Subcutaneous abdominal adipose tissue (tissue), 5 donors: Measurements from ENCODE around the gene LRRC4.
A peak's percentile ranks its signal among the peaks of the same experiment; 100 is the strongest.

Experiments
- H3K27ac ChIP-seq: one replicate; pipeline ENCODE4 v1.7.0; 2013; ENCODE audit warnings: low read depth, mild to moderate bottlenecking, inconsistent platforms, low read length, moderate library complexity
- H3K27me3 ChIP-seq, 5 donors: one replicate each; pipeline ENCODE4 v1.7.0; 2013; ENCODE audit warnings: low read length in 5 of 5, inconsistent platforms in 1 of 5; ENCODE audit not compliant: control insufficient read depth in 5 of 5, insufficient read depth in 4 of 5
- H3K36me3 ChIP-seq, 5 donors: one replicate each; pipeline ENCODE4 v1.7.0; 2013; ENCODE audit warnings: low read length in 5 of 5; ENCODE audit not compliant: control insufficient read depth in 5 of 5, insufficient read depth in 5 of 5
- H3K4me1 ChIP-seq, 5 donors: one replicate each; pipeline ENCODE4 v1.7.0; 2013; ENCODE audit warnings: low read length in 5 of 5, mild to moderate bottlenecking in 3 of 5, moderate library complexity in 1 of 5; ENCODE audit not compliant: control insufficient read depth in 5 of 5, insufficient read depth in 5 of 5
- H3K4me3 ChIP-seq, 5 donors: one replicate each; pipeline ENCODE4 v1.7.0; 2013; ENCODE audit warnings: low read length in 5 of 5, low read depth in 1 of 5
- H3K9ac ChIP-seq, 5 donors: one replicate each; pipeline ENCODE4 v1.7.0; 2013; ENCODE audit warnings: low read length in 5 of 5, mild to moderate bottlenecking in 4 of 5, moderate library complexity in 3 of 5
- H3K9me3 ChIP-seq, 5 donors: one replicate each; pipeline ENCODE4 v1.7.0; 2013; ENCODE audit warnings: low read length in 5 of 5; ENCODE audit not compliant: control insufficient read depth in 5 of 5
- donor health status: healthy.
- donor health status: healthy.
- donor health status: healthy.
- donor health status: healthy.
- donor health status: healthy.

The LRRC4 gene, protein sequence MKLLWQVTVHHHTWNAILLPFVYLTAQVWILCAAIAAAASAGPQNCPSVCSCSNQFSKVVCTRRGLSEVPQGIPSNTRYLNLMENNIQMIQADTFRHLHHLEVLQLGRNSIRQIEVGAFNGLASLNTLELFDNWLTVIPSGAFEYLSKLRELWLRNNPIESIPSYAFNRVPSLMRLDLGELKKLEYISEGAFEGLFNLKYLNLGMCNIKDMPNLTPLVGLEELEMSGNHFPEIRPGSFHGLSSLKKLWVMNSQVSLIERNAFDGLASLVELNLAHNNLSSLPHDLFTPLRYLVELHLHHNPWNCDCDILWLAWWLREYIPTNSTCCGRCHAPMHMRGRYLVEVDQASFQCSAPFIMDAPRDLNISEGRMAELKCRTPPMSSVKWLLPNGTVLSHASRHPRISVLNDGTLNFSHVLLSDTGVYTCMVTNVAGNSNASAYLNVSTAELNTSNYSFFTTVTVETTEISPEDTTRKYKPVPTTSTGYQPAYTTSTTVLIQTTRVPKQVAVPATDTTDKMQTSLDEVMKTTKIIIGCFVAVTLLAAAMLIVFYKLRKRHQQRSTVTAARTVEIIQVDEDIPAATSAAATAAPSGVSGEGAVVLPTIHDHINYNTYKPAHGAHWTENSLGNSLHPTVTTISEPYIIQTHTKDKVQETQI

DNA sequence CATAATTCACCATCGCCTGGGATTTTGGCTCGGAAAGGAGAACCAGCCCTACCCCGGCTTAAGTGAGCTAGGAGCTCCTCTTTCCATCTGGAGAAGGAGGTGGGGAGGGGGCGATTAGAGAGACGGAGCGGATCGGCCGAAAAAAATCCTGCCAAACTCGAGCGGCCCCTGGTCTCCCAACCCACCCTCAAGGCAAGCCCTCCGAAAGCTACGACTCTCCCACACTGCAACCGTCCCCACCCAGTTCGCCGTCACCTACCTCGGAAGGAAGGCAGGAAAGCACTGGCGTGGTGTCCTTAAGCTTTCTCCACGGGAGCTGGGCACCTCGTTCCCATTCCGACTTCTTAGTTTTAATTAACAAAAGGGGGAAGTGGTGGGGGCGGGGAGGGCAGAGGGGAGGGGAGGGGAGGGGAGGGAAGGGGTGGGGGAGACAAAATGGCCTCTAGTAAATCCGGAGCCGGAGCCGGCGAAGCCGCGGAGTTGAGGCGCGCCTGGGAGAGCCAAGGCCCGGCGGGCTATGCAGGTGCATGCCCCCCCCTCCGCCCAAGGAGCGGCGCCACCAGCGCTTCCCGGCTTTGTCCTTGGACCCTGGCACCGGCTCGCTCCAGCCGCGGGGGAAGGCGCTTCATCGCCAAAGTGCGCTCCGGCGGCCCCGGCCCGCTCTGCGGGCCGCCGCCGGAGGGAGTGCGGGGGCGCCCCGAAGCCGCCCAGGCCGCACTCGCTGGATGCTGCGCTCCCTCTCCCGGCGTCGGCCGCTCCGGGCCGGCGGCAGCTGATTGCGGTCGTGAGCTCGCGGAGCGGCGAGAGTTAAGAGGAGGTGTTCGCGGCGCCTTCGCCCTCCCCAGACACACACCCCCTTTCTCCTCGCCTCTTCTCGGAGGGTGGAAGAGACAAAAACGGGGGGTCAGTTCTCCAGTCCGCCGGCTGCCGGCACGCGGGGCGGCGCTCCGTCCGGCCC lies at the start of gene LRRC4:
Gene LRRC4, minus strand, starts transcription at position 784 of the 958 bp plus-strand sequence. CDS start 797 bp downstream, outside the sequence.
- Histone ChIP-seq H3K4me3 (peak within 1 kb of the TSS; percentile 60 to 75 (median 72)), H3K4me1 (peaks cover 1 to 47% (median 25%) of the 10 kb centered on the region in 5 donors), H3K27me3 (no peaks in the 10 kb centered on the region), H3K27ac (no peak within 1 kb of the TSS), H3K9ac (peak within 1 kb of the TSS in 1 of 5 donors; percentile 58), H3K36me3 (peaks cover 0 to 8% (median 6%) of the 10 kb centered on the region in 5 donors), H3K9me3 (no peaks in the 10 kb centered on the region)

GRCh38 chr7:128080169-128080568 lies 48.9 kb upstream of the LRRC4 start:
- H3K27me3 ChIP-seq = no peaks in the 10 kb centered on the region
- peaks cover 0 to 11% (median 6%) of the 10 kb centered on the region in 5 donors for H3K4me1 ChIP-seq
- no peaks in the 10 kb centered on the region for H3K9me3 ChIP-seq
- H3K9ac ChIP-seq = no peak overlapping the region
- H3K4me3 ChIP-seq = no peak overlapping the region
- H3K36me3 ChIP-seq = peaks cover 0 to 84% (median 45%) of the 10 kb centered on the region in 5 donors
- H3K27ac ChIP-seq = no peak overlapping the region

GRCh38 chr7:128078309-128078708 lies 47.1 kb upstream of the LRRC4 start:
- Histone ChIP-seq H3K9ac (no peak overlapping the region), H3K36me3 (peaks cover 0 to 81% (median 40%) of the 10 kb centered on the region in 5 donors), H3K27me3 (no peaks in the 10 kb centered on the region), H3K4me3 (no peak overlapping the region), H3K27ac (no peak overlapping the region), H3K4me1 (peaks cover 0 to 14% (median 8%) of the 10 kb centered on the region in 5 donors), H3K9me3 (no peaks in the 10 kb centered on the region)

- H3K9ac ChIP-seq = no peak overlapping the region
- H3K4me1 ChIP-seq = peaks cover 0 to 14% (median 8%) of the 10 kb centered on the region in 5 donors
- H3K27ac ChIP-seq = no peak overlapping the region
- H3K9me3 ChIP-seq = no peaks in the 10 kb centered on the region
- H3K4me3 ChIP-seq = no peak overlapping the region
- peaks cover 0 to 67% (median 37%) of the 10 kb centered on the region in 5 donors for H3K36me3 ChIP-seq
- no peaks in the 10 kb centered on the region for H3K27me3 ChIP-seq
Observed at GRCh38 chr7:128076796-128077271, 45.6 kb upstream of the LRRC4 start.

DNA sequence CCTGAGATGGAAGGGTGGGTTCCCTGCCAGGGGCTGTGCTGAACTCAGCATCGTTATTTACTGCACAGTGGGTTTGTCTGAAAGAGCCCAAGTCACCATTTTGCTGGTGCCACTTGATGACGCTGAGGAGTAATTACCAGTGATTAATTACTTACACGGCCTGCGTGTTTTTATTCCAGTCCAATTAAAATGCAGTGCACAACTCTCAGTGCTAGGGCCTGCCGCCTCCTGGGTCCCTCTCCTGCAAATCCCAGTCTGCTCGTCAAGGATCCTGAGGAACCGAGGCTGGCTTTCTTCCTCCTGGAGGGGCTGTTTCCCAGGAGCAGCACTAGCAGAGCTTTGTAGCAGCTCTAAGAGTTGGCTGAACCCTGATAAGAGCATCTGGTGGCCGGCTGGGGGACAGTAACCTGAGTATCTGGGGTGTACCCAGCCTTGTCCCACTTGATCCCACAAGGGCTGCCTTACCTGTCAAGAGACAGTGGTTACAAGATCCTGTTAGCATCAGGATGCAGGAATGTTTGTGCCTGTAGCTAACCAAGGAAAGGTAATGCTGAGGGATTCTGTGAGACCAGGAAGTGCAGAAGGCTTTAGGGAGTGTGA lies 45.1 kb upstream of the LRRC4 start:
- no peak overlapping the region for H3K27ac ChIP-seq
- H3K9me3 ChIP-seq = no peaks in the 10 kb centered on the region
- peaks cover 0 to 14% (median 8%) of the 10 kb centered on the region in 5 donors for H3K4me1 ChIP-seq
- no peak overlapping the region for H3K4me3 ChIP-seq
- no peaks in the 10 kb centered on the region for H3K27me3 ChIP-seq
- H3K36me3 ChIP-seq = peaks cover 0 to 66% (median 34%) of the 10 kb centered on the region in 5 donors
- H3K9ac ChIP-seq = no peak overlapping the region

DNA sequence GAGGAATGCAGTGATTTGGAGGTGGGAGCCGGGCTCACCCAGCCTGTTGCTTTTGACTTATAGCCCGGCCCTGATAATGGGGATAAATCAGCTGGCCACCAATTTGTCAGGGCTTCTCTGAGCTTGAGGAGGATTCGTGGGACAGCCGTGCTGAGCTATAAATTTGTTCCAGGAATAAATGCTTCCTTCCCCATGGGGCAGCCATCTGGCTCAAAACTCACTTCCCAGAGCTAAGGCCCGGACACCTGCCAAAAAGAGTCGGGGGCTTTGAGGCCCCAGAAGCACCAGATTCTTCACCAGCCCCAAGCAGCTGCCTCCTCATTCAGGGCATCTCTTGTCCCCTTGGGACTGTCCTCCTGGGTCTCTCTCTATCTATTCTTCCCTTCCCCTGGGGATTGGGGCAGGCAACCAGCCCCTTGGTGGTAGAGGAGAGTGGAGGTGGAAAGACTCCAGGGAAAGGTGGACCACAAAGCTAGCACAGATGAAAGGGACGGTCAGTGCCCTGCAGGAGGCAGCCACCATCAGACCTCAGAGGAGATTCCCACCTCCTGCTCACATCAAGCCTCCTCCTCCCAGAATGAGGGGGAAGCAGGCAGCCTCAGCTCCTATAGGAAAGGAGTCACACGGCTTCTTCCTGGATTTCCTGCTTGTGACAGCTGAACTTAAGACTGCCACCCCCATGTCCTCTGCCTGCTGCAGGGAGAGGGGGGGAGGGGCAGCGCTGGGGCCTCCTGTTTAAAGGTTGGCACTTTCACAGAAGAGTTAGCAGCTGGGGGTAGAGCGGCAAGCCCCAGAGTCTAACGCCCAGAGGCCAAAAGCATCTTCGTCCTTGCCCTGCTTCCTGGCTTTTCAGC lies 44.2 kb upstream of the LRRC4 start:
- H3K4me1 ChIP-seq = peaks cover 0 to 14% (median 8%) of the 10 kb centered on the region in 5 donors
- H3K36me3 ChIP-seq = peaks cover 0 to 63% (median 32%) of the 10 kb centered on the region in 5 donors
- no peaks in the 10 kb centered on the region for H3K27me3 ChIP-seq
- H3K9me3 ChIP-seq = no peaks in the 10 kb centered on the region
- H3K9ac ChIP-seq = no peak overlapping the region
- no peak overlapping the region for H3K27ac ChIP-seq
- no peak overlapping the region for H3K4me3 ChIP-seq

- Histone ChIP-seq H3K27me3 (no peaks in the 10 kb centered on the region), H3K9me3 (no peaks in the 10 kb centered on the region), H3K27ac (no peak overlapping the region), H3K9ac (no peak overlapping the region), H3K4me3 (no peak overlapping the region), H3K36me3 (peaks cover 0 to 56% (median 29%) of the 10 kb centered on the region in 5 donors), H3K4me1 (peaks cover 0 to 14% (median 8%) of the 10 kb centered on the region in 5 donors)
Observed at GRCh38 chr7:128074736-128075135, 43.5 kb upstream of the LRRC4 start.

GRCh38 chr7:128074336-128074735 lies 43.1 kb upstream of the LRRC4 start:
- Histone ChIP-seq H3K36me3 (peaks cover 0 to 53% (median 25%) of the 10 kb centered on the region in 5 donors), H3K27ac (no peak overlapping the region), H3K9me3 (no peaks in the 10 kb centered on the region), H3K4me3 (no peak overlapping the region), H3K9ac (no peak overlapping the region), H3K27me3 (no peaks in the 10 kb centered on the region), H3K4me1 (peaks cover 0 to 14% (median 8%) of the 10 kb centered on the region in 5 donors)
